GM23338 (cell line): Measurements from ENCODE around the gene ZNF112. TPM values are rescaled to one million over a fixed set of nuclear protein-coding genes. Genes with fewer than 3 reads are reported as not detected.

Source experiments
- ATAC-seq: fragments of 200-7000 bp; cut with Tn5 transposase; 3 replicates; pipeline ENCODE4 v1.9.1; 2020
- DNase-seq: peaks from one replicate; pipeline ENCODE4 v3.0.0-alpha.2; 2015; ENCODE audit warnings: low spot score
- H2AFZ ChIP-seq: fragments of 200-600 bp; sonication (generic); 2 replicates; pipeline ENCODE4 v1.8.0; 2016; ENCODE audit warnings: antibody characterized with exemption, mild to moderate bottlenecking, moderate library complexity
- H3F3A ChIP-seq: fragments of 200-600 bp; sonication (generic); replicated peaks from 2 replicates; pipeline ENCODE4 v1.8.0; 2017; ENCODE audit warnings: antibody characterized with exemption, mixed run types, low read depth
- H3K27ac ChIP-seq: fragments of 200-600 bp; sonication (generic); 2 replicates; pipeline ENCODE4 v1.6.1; 2016; ENCODE audit warnings: low read depth
- H3K27me3 ChIP-seq: fragments of 200-600 bp; sonication (generic); 2 replicates; pipeline ENCODE4 v1.8.0; 2016; ENCODE audit warnings: mild to moderate bottlenecking, mixed run types, moderate library complexity; ENCODE audit not compliant: insufficient read depth
- H3K36me3 ChIP-seq: fragments of 200-600 bp; sonication (generic); 2 replicates; pipeline ENCODE4 v1.8.0; 2016; ENCODE audit warnings: mild to moderate bottlenecking; ENCODE audit not compliant: insufficient read depth
- H3K4me1 ChIP-seq: fragments of 200-600 bp; sonication (generic); 2 replicates; pipeline ENCODE4 v1.8.0; 2016; ENCODE audit warnings: mild to moderate bottlenecking, moderate library complexity; ENCODE audit not compliant: insufficient read depth
- H3K4me2 ChIP-seq: fragments of 200-600 bp; sonication (generic); 2 replicates; pipeline ENCODE4 v1.7.1; 2017; ENCODE audit warnings: mixed run types
- H3K4me3 ChIP-seq: fragments of 200-600 bp; sonication (generic); 2 replicates; pipeline ENCODE4 v1.6.1; 2016; ENCODE audit warnings: mixed run types
- H3K79me2 ChIP-seq: fragments of 200-600 bp; sonication (generic); replicated peaks from 2 replicates; pipeline ENCODE4 v1.8.0; 2017; ENCODE audit warnings: mild to moderate bottlenecking; ENCODE audit not compliant: insufficient read depth
- H3K9me2 ChIP-seq: fragments of 200-600 bp; sonication (generic); 2 replicates; pipeline ENCODE4 v1.8.0; 2017; ENCODE audit not compliant: insufficient read depth
- H4K20me1 ChIP-seq: fragments of 200-600 bp; sonication (generic); replicated peaks from 2 replicates; pipeline ENCODE4 v1.8.0; 2017; ENCODE audit warnings: mild to moderate bottlenecking; ENCODE audit not compliant: insufficient read depth
- H3K27ac Mint-ChIP-seq: 2 replicates; pipeline ENCODE4 v1.8.0; 2020; ENCODE audit warnings: inconsistent platforms, mild to moderate bottlenecking, moderate library complexity, mixed read lengths
- H3K27me3 Mint-ChIP-seq: 3 replicates; pipeline ENCODE4 v1.8.0; 2022; ENCODE audit warnings: low read depth, mild to moderate bottlenecking, moderate library complexity, mixed read lengths, inconsistent platforms; ENCODE audit not compliant: insufficient read depth, poor library complexity
- H3K36me3 Mint-ChIP-seq: 3 replicates; pipeline ENCODE4 v1.8.0; 2021; ENCODE audit warnings: low read depth, mild to moderate bottlenecking, inconsistent platforms, moderate library complexity, mixed read lengths
- H3K4me1 Mint-ChIP-seq: 3 replicates; pipeline ENCODE4 v1.8.0; 2020; ENCODE audit warnings: mild to moderate bottlenecking, inconsistent platforms, mixed read lengths
- H3K4me3 Mint-ChIP-seq: 3 replicates; pipeline ENCODE4 v1.8.0; 2021; ENCODE audit warnings: moderate library complexity, mild to moderate bottlenecking, inconsistent platforms, mixed read lengths
- H3K9me3 Mint-ChIP-seq: 3 replicates; pipeline ENCODE4 v1.8.0; 2020; ENCODE audit warnings: moderate library complexity, mild to moderate bottlenecking, inconsistent platforms, mixed read lengths
- CREB1 ChIP-seq: fragments of 250-450 bp; sonication (Bioruptor Pico); IDR thresholded peaks from 2 replicates; pipeline ENCODE4 v1.5.0; 2020; ENCODE audit warnings: low read depth, mild to moderate bottlenecking, moderate library complexity
- CTCF ChIP-seq, 2 experiments: fragments of 200-600 bp in 1 of 2; sonication (generic) in 1 of 2; conservative IDR thresholded peaks; 2 replicates each; pipeline versions ENCODE4 v1.5.1 to v1.6.1; 2016 to 2017; ENCODE audit warnings: antibody characterized with exemption in 2 of 2, low read depth in 2 of 2, mild to moderate bottlenecking in 2 of 2, moderate library complexity in 1 of 2
- ETS1 ChIP-seq: IDR thresholded peaks from 2 replicates; pipeline ENCODE4 v1.6.1; 2016; ENCODE audit warnings: antibody characterized with exemption
- EZH2 ChIP-seq: fragments of 200-600 bp; sonication (generic); IDR thresholded peaks from one replicate; pipeline ENCODE4 v1.8.0; 2017; ENCODE audit warnings: antibody characterized with exemption, mild to moderate bottlenecking, low read depth; ENCODE audit not compliant: unreplicated experiment
- EZH2phosphoT487 ChIP-seq: fragments of 200-600 bp; sonication (generic); IDR thresholded peaks from one replicate; pipeline ENCODE4 v1.8.1; 2018; ENCODE audit warnings: antibody characterized with exemption; ENCODE audit not compliant: unreplicated experiment
- JUNB ChIP-seq: IDR thresholded peaks from one replicate; pipeline ENCODE4 v1.6.1; 2016; ENCODE audit warnings: antibody characterized with exemption; ENCODE audit not compliant: unreplicated experiment
- NANOG ChIP-seq: IDR thresholded peaks from 2 replicates; pipeline ENCODE4 v1.6.1; 2016; ENCODE audit warnings: antibody characterized with exemption, borderline replicate concordance
- POLR2AphosphoS5 ChIP-seq: IDR thresholded peaks from 2 replicates; pipeline ENCODE4 v1.6.1; 2016; ENCODE audit warnings: antibody characterized with exemption, low read depth
- REST ChIP-seq: IDR thresholded peaks from one replicate; pipeline ENCODE4 v1.6.1; 2018; ENCODE audit warnings: antibody characterized with exemption; ENCODE audit not compliant: unreplicated experiment
- STAT1 ChIP-seq: IDR thresholded peaks from one replicate; pipeline ENCODE4 v1.6.1; 2016; ENCODE audit warnings: antibody characterized with exemption; ENCODE audit not compliant: unreplicated experiment
- ZNF114 ChIP-seq: fragments of 250-450 bp; sonication (Bioruptor Pico); IDR thresholded peaks from 2 replicates; pipeline ENCODE4 v1.5.0; 2020; ENCODE audit warnings: mild to moderate bottlenecking, moderate library complexity
- ZNF462 ChIP-seq: fragments of 250-450 bp; sonication (Bioruptor Pico); IDR thresholded peaks from 2 replicates; pipeline ENCODE4 v1.5.0; 2020; ENCODE audit warnings: mild to moderate bottlenecking, moderate library complexity
- polyA plus RNA-seq: library from polyadenylated mRNA; unstranded; fragments of >200 nt; fragmentation: Nextera tagmentation; extraction: Ambion mirVana; gene quantifications from 2 replicates; pipeline ENCODE4 v1.2.1, GENCODE V29; 2016
- total RNA-seq: library from RNA; depleted of rRNA; stranded (reverse); fragments of >200 nt; shearing (Covaris generic); gene quantifications from 2 replicates; pipeline ENCODE4 v1.2.3, GENCODE V29; 2014

Gene ZNF112
- total and polyA plus RNA-seq, 2 experiments from 2014 or later: 3.0 to 4.2 TPM

- DNase-seq (no peak), ATAC-seq (no peak)
- Histone ChIP-seq H3K27ac (no peak overlapping the region), H2AFZ (no peak overlapping the region), H3K4me1 (no peaks in the 10 kb centered on the region), H3K4me3 (no peak overlapping the region), H4K20me1 (no peaks in the 10 kb centered on the region), H3K36me3 (peaks cover 2% of the 10 kb centered on the region; the same call in 1 of the 2 replicates), H3K27me3 (no peaks in the 10 kb centered on the region), H3K79me2 (no peaks in the 10 kb centered on the region), H3K9me2 (no peaks in the 10 kb centered on the region), H3K4me2 (no peak overlapping the region), H3F3A (no peaks in the 10 kb centered on the region)
- TF ChIP-seq CREB1 (no peak), EZH2 (no peak), ZNF114 (CRISPR knock-in tag) (no peak), ZNF462 (CRISPR knock-in tag) (no peak), JUNB (no peak), REST (no peak), CTCF (conservative IDR thresholded peaks at IDR 0.05; ENCODE audit: low read depth in 2 of 2) (no peak), ETS1 (no peak), EZH2phosphoT487 (no peak), STAT1 (no peak), POLR2AphosphoS5 (no peak), NANOG (no peak)
- no peaks in the 10 kb centered on the region for H3K4me1 Mint-ChIP-seq
- H3K27ac Mint-ChIP-seq: no peak overlapping the region
- peaks cover 2% of the 10 kb centered on the region for H3K27me3 Mint-ChIP-seq
- peaks cover 88% of the 10 kb centered on the region for H3K9me3 Mint-ChIP-seq
- no peak overlapping the region for H3K4me3 Mint-ChIP-seq
- peaks cover 8% of the 10 kb centered on the region; the same call in 2 of the 3 replicates for H3K36me3 Mint-ChIP-seq
Observed at GRCh38 chr19:44315883-44316282, 40.6 kb downstream of the ZNF112 start.
